Frontal cortex (tissue), 4 donors: ENCODE data around the gene LST1. TPM values are rescaled to one million over a fixed set of nuclear protein-coding genes. Genes with fewer than 3 reads are reported as not detected.
A peak's percentile ranks its signal among the peaks of the same experiment; 100 is the strongest.
"Not testable (repeated sequence)": the region's sequence is repeated elsewhere in the genome, so short reads cannot be mapped to it uniquely, and the experiment has no call there.

Experiments used
- DNase-seq, 2 donors: peaks; one replicate each; pipeline ENCODE4 v3.0.0; 2012; ENCODE audit warnings: low spot score in 2 of 2
- FAIRE-seq: peaks from 2 replicates; lab custom pipeline; 2012; peaks lifted over from hg19 to GRCh38; lab: Jason Lieb, UNC
- total RNA-seq: library from RNA; depleted of rRNA; stranded (reverse); fragments of >200 nt; gene quantifications from one replicate; pipeline ENCODE4 v1.2.3, GENCODE V29; 2014
- donor health status: control.
- donor health status: control.
- donor health status: control.

The LST1 gene
- total RNA-seq, result 1.2 TPM

DNA sequence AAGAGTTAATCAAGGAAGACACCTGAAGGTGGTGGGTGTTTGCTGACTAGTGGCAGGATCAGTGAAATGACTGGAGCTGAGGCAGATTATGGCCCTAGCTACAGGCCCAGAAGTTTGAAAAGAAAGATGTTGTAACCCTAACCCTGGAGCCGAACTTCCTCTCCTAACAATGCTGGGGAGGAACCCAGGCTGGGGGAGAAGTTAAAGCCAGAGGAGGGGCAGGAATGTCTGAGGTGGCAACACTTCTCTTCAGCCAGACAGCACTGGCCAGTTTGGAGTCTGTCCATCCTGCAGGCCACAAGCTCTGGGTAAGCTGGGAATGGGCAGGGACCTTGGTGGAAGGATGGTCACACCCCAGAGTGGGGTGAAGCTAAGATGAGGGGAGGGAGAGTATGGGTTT, at the start of gene LST1:
Gene LST1, plus strand, starts transcription at position 270 of the 400 bp plus-strand sequence. CDS start 1,023 bp downstream, outside the sequence.
- FAIRE-seq, result no peak
- no peak for DNase-seq

DNA sequence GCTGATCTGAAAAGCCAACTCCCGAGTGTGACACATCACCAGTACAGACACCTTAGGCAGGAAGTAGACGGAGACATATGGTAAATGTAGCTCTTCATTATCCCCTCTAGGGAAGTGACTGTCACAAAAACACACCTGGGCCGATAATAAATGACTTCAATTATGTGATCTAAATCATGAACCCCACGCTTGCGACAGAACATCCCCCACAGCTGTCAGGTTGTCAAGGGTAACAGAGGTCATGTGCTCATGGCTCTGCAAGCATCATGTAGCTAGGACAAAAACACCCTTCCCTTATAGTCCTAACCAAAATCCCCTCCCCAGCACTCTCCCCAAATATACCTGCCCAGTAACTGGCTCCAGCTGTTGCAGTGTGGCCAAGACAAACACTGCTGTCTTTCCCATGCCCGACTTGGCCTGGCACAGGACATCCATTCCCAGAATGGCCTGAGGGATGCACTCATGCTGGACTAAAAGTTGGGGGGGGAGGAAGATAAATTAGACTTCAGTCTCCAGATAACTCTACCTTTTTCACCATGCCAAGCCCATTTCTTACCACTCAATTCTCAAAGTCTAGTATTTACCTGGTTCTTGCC, 47.2 kb upstream of the LST1 start:
- DNase-seq, result no peak
- no peak for FAIRE-seq

DNA sequence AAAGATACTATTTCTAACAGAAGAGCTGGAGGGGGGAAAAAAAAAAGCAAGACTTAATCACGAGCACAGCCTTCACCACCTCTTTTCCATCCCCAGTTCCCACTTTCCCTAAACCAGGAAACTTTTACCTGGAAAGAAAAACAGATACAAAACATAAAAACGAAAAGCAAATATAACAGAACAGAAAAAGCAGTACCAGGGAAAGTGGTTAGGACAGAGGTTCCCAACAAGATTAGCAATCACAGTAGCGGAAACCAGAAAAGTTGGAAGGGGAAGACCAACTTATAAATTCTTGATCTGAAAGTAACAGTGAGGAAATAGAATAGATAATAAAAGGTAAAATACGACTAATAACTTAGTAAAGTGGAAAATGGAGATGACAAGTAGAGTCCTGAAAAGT, 45.4 kb upstream of the LST1 start:
- DNase-seq (no peak), FAIRE-seq (no peak)

DNA sequence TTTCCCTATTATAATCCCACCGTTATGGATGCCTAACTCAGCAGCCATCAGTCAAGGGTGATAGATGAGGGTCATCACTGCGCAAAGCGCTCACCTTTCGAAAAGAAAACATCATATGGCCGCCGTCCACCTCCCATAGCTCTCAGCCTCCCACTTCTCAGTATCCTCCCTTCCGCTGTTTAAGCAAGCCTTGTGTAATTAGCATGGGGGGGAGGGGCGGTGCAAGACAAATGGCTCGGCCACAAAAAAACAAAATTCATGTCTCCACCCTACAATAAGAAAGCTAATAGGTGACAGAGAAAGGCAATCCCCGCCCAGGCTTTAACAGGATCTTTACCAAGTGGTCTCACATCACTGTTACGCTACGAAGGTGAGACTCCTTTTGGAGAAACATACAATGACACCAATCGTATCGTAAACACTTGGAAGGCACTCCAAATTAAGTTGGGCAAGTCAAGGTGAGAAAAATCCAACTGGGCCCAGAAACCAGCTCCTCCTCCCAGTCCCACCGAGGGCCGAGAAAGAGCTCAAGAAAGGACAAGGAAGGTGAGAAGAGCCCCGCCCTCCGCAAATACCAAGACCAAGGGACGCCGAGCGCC, 44.9 kb upstream of the LST1 start:
- no peak for DNase-seq
- FAIRE-seq, result no peak

DNA sequence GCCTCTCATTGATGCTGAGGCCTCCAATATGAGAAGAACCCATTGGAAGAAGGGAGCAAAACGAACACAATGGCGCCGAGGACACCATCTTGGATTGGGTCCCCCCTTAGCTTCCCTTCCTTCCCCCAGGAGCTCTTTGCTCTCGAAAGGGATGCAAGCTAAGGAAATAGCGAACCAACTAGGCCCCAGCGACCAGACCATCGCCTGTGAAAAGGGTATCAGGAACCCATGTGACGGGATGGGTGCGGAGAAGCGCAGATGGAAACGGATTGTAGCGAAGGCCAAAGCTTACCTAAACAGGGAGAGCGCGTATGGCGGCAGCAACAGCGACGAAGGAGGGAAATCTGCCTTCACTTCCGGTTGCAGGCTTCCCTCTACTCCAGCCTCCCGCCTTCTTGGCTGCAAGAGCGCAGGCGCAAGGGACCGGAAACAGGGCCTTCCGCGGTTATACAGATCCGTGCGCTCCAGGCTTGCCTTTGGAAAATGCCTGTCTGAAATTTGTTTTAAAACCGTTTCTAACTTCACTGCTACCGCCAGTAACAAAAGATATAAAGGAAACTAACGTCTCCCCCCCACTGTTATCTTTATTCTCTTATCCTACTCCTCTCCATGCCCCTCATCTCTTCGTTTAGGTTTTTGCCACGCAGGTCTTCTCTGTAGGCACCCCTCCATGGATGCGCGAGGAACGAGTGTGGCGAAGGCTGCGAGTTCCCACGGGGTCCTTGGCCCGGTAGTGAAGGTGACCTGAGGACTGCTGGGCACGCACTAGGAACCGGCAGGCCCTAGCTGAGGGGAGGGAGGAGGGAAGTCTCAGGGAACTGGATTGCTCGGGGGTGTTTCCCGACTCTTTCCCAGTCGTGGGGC, 44.2 kb upstream of the LST1 start, which contains the start of gene DDX39B:
Gene DDX39B, minus strand, starts transcription at position 346 of the 864 bp plus-strand sequence. CDS start 1,471 bp downstream, outside the sequence.
- no peak for FAIRE-seq
- DNase-seq, result peak; percentile 76 to 78

DNA sequence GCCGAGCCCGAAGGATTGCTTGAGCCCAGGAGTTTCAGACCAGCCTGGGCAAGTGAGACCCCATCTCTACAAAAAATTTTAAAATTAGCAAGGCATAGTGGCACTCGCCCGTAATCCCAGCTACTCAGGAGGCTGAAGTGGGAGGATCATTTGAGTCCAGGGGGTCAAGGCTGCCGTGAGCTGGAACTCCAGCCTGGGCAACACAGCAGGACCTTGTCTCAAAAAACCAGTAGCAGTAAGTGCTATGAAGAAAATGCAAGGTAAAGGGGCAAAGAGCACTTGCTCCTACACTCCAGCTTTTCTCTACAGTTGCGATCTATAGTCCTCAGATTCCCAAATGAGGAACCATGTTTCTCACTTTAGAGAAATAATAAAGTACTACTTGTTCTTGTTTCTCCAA, 42.4 kb upstream of the LST1 start:
- FAIRE-seq (no peak), DNase-seq (no peak)

DNA sequence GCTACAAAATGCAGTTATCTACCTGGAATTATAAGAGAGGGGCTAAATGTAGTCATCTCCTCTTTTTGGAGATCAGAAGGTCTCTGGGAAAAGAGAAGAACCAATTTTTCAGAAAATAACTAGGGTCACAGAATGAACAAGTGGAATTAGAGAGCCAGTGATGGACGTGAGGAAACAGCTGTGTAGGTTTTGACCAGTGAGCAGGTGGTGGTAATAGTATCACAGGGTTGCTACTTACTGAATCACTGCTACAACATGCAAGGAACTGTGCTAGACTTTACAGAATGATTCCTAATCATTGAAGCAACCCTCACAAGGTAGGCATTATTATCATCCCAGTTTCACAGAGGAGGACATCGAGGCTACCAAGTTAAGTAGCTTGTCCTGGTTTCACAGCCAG, 41.4 kb upstream of the LST1 start:
- DNase-seq (no peak), FAIRE-seq (no peak)

DNA sequence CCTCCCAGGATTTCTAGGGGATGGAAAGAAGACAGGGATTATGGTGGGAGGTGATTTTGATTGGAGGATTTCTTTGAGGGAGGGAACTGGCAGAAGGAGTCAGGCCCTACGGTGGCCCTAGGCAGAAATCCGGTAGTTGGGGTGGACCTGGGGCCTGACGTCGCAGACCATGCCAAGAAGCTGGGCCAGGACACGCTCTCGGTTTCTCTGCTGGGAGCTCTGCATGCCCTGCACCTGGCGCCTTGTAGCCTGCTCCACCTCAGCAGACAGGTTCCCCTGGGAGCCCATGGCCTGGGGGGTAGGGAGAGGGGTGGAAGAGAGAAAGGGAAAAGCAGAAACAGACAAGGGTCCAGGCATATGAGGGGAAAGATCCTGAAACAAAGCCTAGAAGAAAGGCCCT, 40.8 kb upstream of the LST1 start:
- DNase-seq (no peak), FAIRE-seq (no peak)

DNA sequence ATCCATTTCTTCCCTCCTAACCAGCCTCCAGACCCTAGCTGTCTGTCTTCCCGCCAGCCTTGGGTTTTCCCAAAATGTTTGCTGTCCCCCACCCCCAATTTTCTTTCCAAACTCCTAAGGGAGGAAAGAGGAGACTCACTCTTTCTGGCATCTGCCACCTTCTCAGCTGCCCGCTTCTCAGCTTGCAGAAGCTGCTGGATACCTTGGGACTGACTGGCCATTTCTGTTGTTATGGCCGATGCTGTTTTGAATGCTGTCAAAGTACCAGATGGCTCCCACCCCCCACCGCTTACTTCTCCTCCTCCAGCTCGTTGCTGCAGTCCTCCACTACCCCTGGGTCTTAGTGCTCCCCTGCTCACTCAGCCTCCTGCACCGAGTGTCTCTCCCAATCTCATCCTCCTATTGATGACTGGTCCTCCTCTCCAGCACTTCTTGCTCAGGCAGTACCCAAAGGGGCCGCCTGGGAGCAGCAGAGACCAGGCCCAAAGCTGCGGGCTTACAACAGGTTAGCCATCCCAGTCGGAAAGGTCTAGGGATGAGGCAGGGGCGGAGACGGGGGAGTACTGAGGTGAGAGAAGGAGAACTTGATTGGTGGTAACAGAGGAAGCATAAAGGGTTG, 39.6 kb upstream of the LST1 start, which contains the start of gene ATP6V1G2:
Gene ATP6V1G2, minus strand, starts transcription at position 270 of the 619 bp plus-strand sequence. Its CDS starts 49 bp downstream, at position 221.
- DNase-seq, result peak; percentile 62 to 63
- no peak for FAIRE-seq

DNA sequence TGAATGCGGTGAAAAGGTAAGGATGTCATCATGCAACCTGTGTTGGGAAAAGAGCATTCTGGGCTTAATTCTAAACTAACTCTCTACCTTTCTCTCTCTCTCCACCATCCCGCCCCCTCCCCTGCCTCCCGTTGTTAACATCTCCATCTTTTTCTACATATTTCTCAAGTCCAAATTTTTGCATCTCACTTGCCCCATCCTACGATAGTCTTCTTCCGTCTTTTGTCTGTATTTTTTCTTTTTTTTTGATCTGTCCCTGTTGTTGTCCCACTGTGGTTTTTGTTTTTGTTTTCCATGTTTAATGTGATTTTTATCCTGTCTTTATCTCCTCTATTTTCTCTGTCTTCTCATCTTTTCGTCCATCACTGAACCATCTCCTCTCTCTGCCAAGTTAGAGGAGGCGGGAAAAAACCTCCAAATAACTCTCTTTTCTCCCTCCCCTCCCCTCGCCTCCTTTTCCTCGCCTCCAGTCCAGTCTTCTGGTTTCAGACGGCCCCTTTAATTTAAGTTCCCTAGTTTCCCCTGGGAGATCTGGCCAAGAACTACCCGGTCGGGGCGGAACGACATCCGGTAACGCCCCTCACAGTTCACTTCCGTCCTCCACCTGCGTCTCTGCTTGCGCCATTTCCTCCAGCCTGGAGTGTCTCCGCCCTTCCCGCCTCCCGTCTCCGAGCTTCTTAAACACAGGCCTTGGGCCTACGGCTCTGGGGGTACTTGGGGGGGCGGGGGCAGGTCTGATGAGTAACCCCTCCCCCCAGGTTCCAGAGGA, 38.9 kb upstream of the LST1 start, which contains the start of gene NFKBIL1:
Gene NFKBIL1, plus strand, starts transcription at position 651 of the 769 bp plus-strand sequence. Its CDS starts 87 bp downstream, at position 738.
- peak; percentile 89 to 91 for DNase-seq
- FAIRE-seq, result no peak

DNA sequence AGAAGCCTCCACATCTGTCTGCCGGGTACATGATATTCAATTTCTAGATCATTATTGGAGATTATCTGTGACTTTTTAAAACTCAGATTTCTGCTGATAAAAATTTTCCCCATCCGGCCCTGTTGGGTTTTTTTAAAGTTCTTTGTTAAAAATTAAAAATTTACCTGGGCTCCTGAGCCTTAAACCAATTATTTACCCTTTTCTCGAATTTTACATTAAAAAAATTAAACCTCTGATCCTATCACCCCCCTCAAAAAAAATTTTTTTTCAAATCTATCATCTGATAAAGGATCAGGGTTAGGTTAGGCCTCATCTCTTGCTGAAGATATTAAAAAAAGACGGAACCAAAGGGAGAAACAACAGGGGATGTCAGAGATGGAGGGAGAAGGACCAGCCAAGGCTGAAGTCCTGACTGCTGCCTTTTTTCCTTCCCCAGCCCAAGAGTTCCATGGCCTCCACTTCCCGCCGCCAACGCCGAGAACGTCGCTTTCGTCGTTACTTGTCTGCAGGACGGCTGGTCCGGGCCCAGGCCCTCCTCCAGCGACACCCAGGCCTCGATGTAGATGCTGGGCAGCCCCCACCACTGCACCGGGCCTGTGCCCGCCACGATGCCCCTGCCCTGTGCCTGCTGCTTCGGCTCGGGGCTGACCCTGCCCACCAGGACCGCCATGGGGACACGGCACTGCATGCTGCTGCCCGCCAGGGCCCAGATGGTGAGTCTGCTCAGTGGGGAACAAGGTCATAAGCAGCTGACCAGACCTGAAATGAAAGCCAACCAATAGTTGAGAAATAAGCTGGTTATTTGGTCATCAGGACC, 38.1 kb upstream of the LST1 start:
- FAIRE-seq (no peak), DNase-seq (no peak)

DNA sequence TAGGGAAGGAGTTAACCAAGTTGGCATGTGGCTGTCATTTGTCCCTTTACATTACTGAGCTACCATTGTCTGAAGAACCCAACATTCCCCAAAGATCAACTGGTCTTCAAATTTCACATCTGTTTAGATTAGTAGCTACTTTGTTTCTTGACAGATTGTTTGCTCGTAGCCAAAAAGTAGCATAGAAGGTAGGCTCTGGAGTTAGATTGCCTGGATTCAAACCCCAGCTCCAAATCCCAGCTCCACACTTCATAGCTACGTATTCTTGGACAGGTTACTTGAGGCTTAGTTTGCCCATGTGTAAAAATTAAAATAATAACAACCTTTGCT, 37.6 kb upstream of the LST1 start:
- no peak for DNase-seq
- FAIRE-seq, result no peak

DNA sequence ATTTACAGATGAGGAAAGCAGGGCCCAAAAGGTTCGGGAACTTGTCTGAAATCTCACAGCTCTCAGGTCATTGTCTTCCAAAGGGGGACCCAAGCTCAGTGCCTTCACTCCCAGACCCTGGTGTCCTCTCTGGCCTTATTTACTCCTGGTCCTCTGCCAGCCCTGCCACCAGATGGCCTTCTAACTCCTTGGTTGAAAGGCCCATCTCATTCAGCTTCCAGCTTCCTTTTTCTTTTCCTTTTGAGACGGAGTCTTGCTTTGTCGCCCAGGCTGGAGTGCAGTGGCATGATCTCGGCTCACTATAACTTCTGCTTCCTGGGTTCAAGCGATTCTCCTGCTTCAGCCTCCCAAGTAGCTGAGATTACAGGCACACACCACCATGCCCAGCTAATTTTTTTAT, 34.7 kb upstream of the LST1 start:
- not testable (repeated sequence) for DNase-seq, FAIRE-seq

DNA sequence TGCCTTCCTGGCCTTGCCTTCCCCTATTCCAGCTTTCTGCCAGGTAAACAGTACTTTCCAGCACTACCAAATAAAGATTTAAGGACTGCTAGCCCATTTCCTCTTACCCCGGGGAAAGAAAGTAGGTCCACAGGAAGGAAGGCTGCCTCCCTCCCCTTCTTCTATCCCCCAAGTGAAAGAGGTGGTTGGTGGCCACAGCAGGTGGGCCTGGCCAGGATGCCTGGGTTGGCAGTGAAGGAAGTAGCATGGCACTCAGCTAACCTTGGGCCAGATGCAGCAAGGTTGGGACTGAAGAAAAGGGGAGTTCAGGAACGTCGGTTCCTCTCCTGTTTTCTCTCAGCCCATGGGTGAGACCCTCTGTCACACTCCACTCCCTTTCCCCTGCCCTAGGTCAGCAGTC, 29.8 kb upstream of the LST1 start:
- FAIRE-seq, result no peak
- no peak for DNase-seq

DNA sequence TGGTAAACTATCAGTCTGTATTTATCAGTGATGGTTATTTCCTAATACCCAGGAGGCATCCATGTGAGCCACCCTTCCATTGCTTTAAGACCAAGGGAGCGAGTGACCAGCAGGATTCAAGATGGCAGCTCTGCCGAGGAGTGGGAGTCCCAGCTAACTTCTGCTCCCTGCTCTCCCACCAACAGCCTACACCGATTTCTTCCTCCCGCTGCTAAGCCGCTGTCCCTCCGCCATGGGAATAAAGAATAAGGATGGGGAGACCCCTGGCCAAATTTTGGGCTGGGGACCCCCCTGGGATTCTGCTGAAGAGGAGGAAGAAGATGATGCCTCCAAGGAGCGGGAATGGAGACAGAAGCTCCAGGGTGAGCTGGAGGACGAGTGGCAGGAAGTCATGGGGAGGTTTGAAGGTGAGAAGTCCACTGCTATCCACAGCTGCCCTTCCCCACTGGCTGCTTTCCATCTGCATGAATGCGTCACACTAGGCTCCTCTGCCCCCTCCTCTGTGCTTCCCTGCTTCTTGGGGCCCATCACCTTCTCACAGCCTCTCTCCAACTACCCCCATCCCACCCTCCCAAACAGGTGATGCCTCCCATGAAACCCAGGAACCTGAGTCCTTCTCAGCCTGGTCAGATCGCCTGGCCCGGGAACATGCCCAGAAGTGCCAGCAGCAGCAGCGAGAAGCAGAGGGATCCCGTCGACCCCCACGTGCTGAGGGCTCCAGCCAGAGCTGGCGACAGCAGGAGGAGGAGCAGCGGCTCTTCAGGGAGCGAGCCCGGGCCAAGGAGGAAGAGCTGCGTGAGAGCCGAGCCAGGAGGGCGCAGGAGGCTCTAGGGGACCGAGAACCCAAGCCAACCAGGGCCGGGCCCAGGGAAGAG, 28.4 kb upstream of the LST1 start:
- FAIRE-seq, result no peak

DNA sequence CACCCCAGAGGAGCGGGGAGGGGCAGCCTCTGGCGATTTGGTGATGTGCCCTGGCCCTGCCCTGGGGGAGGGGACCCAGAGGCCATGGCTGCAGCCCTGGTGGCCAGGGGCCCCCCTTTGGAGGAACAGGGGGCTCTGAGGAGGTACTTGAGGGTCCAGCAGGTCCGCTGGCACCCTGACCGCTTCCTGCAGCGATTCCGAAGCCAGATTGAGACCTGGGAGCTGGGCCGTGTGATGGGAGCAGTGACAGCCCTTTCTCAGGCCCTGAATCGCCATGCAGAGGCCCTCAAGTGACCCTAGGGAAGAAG, 27.8 kb upstream of the LST1 start:
- no peak for FAIRE-seq
- no peak for DNase-seq

More for the DNA sequence above, 28.4 kb upstream of the LST1 start:
- no peak for DNase-seq

DNA sequence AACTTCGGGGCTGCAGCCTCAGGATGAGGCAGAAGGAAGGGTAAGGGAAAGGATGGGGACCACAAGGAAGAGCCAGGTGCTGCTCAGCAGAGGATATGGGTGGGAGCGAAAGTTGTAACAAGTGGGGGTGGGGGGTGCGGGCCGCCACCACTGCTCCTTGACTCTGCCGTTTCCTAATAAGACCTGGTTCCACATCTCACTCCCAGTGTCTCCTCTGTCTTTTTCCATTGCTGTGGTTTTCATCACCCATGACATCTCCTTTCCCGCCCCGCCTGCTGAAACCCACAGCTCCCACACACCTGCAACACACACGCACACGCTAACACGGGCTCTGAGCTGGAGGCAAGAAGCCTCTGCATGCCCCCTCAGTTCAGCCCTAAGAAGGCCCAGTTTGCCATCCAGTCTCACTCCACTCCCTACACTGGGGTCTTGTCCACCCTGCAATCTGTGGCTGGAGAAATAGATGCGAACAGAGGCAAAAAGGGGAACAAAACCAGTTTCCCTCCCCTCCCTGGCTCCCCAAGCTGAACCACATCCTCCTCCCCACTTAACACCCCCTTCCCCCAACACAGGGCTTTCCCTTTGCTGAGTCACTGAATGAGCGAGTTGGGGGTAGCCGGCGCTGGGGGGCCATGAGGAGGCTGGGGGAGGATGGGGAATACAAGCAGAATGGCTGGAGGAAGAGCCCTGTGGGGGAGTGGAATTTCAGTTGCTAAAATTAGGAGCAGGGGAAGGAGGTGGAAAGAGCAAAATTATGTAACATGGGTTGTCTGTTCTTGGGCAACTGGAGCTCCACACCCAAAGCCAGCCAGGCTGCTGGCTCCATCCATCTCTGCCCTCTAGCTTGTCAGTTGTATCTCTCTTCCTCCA, 27.2 kb upstream of the LST1 start:
- FAIRE-seq (no peak), DNase-seq (peak in 1 of 2 donors; percentile 48)
